GM11168 (cell line): ENCODE data around the gene EIF4EBP2.

Experiments
- in situ Hi-C: fragments of 300-500 bp; cut with MboI; formaldehyde crosslinking; loops from one replicate; pipeline ENCODE4 v1.12.0; 2022; ENCODE audit warnings: low sequenced_read_pairs; ENCODE audit not compliant: unreplicated experiment

Gene EIF4EBP2

DNA sequence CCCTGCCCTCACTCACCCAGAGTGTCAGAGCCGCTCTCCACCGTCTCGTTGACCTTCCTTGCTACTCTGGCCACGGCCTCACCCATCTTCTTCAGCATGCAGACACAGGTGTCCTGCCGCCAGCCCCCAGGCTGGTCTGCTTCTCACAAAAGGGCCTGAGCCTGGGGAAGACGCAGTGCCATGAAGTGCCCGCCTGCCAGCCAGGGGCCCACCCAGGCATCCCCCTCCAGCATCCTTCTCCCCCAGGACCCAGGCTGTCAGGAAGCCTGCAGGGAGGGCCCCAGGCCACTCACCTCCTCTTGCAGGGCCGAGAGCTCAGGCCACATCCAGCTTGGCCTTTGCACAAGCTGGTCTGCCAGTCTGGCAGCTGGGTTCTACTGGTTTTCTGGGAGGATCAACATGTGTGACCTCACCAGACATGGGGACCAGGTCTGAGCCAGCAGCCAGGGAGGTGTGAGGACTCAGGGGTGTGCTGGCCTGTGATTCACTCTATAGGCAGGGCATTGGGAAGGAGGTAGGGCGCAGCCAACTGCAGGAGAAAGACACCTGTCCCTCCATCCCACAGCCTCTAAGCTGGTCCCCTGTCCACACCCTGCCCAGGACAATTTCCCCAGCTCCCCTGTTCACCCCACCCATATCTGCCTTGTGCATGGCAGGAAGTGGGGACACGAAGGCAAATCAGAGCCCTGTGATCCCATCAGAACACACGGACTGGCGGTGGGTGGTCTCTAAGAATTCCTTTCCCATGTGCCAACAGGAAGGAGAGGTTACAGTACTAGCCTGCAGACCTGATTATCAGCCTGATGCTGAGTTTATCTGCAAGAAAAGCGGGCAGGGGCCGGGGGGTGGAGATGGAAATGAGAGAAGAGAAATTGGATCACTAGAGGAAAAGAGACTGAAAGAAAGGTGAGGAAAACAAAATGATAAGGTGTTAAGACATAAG, 27.2 kb upstream of the EIF4EBP2 start:
- in situ Hi-C loops, result no loop called here

DNA sequence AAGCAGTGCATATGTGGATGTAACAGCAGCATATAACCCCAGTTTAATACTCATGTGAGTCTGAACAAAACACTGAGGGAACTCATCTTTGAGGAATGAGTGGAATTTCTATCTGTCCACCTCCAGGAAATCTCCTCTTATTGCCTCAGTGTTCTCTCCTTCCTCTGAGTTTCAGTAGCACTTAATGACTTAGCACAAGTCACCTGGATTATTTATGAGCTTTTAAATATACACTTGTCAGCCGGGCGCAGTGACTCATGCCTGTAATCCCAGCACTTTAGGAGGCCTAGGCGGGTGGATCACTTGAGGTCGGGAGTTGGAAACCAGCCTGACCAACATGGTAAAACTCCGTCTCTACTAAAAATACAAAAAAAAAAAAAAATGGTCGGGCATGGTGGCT, 25.8 kb upstream of the EIF4EBP2 start:
- in situ Hi-C loops, result no loop called here

DNA sequence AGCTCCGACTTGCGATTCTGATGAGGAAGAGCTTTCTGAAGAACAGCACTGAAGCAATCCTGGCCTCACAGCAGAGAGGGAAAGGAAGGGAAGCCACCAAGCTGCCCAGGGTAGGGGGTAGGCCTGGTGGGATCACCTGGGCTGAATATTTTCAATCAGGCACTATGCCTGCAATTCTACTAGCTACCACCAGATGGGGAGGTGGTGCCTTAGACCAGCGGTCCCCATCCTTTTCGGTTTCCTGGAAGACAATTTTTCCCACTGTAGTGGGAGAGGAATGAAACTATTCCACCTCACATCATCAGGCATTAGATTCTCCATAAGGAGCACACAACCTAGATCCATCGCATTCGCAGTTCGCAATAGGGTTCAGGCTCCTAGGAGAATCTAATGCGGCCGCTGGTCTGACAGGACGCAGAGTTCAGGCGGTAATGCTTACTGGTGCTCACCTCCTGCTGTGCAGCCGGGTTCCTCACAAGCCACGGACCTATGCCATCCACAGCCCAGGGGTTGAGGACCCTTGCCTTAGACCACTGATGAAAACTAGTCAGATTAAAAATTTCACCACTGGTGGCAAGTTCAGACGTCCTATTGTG, 24.3 kb upstream of the EIF4EBP2 start:
- in situ Hi-C loops, result no loop called here

DNA sequence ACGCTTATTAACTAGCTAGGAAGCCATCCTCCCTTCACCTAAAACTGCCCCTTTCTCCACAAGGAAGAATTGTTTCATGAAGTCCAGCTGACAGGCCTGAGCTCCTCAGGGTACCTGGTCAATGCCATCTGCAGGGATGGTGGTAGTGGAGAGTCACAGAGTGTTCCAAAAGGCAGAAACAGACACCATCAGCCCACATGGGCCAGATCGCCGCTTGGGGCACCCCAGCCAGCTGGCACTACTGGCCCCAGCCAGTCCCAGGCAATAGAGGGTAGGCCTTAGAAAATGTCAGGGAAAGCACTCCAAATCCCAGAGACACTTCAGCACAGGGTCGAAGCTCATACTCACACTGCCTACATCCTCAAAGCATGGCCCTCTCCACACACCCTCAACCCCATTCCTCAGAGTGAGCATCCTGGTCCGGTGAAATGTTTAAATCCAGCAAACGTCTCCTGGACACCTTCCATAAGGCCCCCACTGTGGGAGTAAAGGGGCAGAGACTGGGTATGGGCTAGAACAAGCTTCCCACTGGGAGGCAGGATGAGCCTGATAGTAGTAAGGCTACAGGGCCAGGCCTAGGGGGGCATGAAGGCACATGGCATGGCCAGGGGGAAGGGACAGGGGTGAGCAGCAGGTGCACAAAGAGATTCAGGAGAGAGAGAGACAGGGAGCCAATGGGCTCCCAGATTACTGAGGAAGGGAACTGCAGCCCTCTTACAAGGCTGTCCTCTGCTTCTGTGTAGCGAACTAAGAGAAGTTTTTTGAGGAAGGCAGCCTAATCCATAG, 23.4 kb upstream of the EIF4EBP2 start:
- in situ Hi-C loops, result no loop called here

- in situ Hi-C loops, result no loop called here
These were observed 22.2 kb upstream of the EIF4EBP2 start for GRCh38 chr10:70381471-70382421.

DNA sequence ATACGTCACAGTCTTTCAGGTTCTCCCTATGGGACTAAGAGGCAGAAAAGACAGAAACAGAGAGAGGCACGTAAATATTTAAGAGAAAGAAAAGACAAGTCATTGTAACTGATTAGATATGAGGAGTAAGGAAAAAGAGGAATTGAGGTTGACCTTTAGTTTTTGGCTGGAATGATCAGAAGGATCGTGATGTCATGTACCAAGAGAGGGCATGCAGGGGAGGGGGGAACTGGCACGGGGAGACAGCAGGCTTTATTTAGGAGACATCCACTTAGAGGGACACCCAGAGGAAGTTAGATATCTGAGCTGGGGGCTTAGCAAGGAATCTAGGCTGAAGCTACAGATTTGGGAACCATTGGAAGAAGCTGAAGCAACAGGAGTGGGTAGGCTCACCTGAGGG, 12.3 kb upstream of the EIF4EBP2 start:
- in situ Hi-C loops, result no loop called here

DNA sequence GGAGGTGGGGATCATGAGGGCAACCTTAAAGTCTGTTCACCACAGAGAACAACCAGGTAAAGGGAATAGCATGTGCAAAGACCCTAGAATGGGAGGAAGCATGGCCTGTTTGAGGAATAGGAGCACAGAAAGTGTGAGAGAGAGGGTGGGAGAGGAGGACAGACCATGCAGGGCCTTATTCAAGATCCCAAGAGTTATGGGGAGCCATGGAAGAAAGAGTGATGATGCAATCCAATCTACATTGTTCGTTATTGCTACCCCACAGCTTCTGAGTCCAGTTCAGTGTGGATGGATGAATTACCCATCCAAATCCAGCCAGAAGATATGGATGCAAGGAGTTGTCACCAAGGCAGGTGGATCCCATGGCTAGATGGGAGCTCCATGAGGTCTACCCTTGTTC, 7.8 kb upstream of the EIF4EBP2 start:
- in situ Hi-C loops, result no loop called here

DNA sequence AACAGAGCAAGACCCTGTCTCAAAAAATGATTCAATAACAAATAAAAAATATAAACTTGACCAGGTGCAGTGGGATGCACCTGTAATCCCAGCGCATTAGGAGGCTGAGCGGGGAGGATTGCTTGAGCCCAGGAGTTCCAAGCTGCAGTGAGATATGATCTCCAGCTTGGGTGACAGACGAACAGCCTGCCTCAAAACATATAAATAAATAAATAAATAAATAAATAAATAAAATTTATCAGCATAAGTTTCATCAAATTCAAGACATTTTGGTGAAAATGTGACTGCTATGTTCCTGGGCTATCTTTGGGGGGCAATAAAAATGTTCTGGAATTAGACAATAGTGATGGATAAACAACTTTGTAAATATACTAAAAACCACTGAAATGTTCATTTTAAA, 4.8 kb upstream of the EIF4EBP2 start:
- in situ Hi-C loops, result no loop called here

GRCh38 chr10:70403483-70404035, 386 bp upstream of the EIF4EBP2 start:
- in situ Hi-C loops, result no loop called here

GRCh38 chr10:70404787-70405036, 767 bp downstream of the EIF4EBP2 start:
- in situ Hi-C loops, result no loop called here

DNA sequence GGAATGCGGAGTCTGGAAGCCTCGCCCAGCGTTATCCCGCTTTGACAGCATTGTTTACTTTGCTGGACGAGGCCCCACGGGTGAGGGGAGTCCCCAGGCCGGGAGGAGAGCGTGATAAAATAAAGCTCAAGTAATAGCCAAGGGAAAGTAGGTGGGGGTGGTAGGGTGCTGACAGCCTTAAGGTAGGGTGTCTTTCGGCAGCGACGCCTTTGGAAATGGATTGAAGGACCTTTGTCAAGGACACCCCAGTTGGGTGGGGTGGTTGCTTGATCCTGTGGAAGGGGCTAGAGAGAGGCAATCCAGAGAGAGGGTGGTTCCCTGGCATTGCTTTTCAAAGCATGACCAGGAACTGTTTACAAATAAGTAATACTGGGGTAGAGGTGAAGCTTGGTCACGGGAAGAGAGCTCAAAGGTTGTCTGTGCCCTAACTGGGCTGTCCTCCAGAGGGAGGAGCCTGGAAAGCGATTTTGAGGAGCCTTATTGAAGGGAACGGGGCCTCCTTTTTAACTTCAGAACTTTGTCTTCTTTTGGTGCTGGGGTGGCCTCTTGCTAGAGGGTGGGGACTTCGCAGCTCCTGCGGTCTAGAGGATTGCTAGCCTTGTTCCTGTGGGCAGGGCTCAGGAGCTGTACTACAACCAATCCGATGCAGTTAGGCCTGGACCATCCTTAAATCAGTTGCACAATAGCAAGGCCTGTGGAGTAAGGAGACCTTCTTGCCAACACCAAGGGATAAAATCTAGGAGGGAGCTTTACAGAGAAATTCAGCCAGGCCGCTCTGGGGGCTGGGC, 1.3 kb downstream of the EIF4EBP2 start:
- in situ Hi-C loops, result no loop called here

- in situ Hi-C loops, result no loop called here
These were observed 5.8 kb downstream of the EIF4EBP2 start for GRCh38 chr10:70409772-70410171.

DNA sequence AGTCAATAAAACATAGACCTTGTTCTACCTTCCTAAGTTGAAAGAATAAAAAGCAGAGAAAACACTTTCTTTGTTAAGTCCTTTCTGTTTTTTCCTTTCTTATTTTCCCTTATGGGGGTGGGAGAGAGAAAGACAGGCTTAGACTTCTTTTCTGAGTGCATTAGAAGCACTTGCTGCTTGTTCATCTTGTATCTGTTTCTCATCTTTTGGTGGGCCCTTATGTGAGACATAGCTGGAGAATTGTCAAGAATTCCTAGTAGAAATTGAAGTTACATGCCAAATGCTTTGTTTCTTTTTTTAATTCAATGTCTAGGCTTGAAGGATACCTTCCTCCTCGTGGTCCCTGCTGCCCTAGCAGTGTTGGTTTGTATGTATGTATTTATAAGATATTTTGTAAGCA, 6.7 kb downstream of the EIF4EBP2 start:
- in situ Hi-C loops, result no loop called here

- in situ Hi-C loops, result no loop called here
These were observed 8.4 kb downstream of the EIF4EBP2 start for GRCh38 chr10:70412356-70412755.

- in situ Hi-C loops, result no loop called here
These were observed 13.6 kb downstream of the EIF4EBP2 start for GRCh38 chr10:70417568-70417967.

GRCh38 chr10:70418229-70418628, 14.3 kb downstream of the EIF4EBP2 start:
- in situ Hi-C loops, result no loop called here

- in situ Hi-C loops, result no loop called here
These were observed 14.8 kb downstream of the EIF4EBP2 start for GRCh38 chr10:70418713-70419112.

DNA sequence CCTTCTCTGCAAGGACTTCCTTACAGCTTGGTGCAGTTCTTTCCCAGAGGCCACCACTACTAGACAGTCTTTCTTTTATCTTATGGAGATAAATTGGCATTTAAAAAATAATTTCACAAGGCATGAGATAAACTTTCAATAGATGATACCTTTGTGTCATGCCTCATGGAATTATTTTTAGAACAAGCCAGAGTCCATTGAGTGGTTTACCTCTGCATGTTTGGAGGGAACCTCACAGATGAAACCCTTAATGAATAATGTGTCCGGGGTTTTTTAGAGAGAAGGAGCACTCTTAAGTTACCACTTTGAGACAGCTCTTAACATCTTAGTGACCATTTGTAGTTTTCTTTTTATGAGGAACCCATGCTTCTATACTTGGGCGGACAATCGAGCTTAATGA, 20.4 kb downstream of the EIF4EBP2 start:
- in situ Hi-C loops, result no loop called here

DNA sequence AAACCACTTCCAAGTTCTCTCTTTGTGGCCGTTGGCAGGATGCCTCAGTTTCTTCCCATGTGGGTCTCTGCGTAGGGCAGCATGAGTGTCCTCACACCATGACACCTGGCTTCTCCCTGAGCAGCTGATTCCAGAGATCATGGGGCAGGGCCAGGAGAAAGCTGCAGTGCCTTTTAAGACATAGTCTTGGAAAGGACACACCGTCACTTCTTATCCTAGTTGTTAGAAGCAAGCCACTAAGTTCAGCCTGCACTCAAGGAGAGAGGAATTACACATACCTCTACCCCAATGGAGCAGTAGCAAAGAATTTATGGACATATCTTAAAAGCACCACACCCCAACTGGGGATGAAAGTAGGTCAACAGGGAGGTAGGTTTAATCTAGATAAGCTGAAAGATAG, 21.2 kb downstream of the EIF4EBP2 start:
- in situ Hi-C loops, result no loop called here
